GM18511 (cell line): ENCODE results near the gene MROH8.
"Not testable (repeated sequence)": the region's sequence is repeated elsewhere in the genome, so short reads cannot be mapped to it uniquely, and the experiment has no call there.

Source experiments
- ATAC-seq: cut with Tn5 transposase; IDR thresholded peaks from one replicate; pipeline ENCODE4 v1.9.1; 2021; ENCODE audit warnings: mild to moderate bottlenecking, moderate library complexity; ENCODE audit not compliant: unreplicated experiment

Gene MROH8

DNA sequence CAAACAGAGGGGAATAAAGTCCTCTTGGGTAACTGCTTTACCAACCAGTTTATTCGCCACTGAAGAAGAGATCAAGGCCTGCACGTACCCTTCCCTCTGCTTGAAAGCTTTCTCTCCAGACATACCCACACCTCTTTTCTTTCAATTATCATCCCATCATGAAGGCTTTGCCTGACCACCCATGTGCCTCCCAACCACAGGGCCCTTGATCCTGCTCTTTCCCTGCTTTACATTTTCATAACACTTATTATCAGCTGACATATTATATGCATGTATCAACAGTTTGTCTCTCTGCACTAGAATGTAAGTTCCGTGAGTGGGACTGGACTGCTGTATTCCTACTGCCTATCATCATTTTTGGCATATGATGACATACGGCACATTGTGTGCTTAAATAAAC, 21.1 kb downstream of the MROH8 start:
- ATAC-seq: no peak

DNA sequence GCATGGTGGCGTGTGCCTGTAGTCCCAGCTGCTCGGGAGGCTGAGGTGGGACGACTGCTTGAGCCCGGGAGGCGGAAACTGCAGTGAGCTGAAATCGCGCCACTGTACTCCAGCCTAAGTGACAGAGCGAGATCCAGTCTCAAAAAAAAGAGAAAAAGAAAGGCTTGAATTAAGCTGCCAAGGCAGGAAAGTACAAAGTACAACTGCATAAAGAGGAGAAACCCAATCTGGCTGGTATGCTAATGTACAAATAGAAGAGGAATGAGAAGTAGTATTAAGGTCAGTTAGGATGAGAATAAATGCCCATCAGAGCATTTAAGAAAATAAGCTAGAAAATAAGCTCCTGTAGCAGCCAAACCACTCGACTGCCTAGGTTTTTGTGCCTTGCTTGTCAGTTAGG, 23.4 kb downstream of the MROH8 start:
- no peak for ATAC-seq

DNA sequence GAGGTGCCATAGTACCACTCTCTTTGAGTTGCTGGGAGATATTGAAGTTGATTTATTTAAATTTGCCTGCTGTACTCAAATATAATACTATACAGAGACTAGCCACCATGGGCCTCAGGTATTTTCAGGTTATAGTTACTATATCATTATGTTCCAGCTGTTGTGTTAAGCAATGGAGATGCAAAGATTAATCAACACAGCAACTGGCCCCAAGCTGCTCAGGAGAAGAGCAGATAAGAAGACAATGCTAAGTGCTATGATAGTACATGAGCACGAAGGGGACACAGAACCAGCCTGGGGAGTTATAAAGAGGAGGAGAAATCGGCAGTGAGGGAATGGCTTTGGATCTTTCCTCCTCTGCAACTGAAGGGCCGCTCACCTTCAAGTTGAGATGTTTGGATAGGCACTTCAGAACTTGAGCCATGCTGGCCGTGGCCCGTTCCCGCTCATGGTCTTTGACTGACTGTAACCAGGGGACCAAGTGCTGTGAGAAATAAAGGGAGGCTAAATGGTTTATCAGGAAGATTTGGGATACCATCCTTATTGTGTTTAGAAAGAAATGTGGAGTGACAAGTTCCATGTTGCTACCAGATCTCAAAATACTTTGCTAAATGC, 24.6 kb downstream of the MROH8 start:
- ATAC-seq: no peak

DNA sequence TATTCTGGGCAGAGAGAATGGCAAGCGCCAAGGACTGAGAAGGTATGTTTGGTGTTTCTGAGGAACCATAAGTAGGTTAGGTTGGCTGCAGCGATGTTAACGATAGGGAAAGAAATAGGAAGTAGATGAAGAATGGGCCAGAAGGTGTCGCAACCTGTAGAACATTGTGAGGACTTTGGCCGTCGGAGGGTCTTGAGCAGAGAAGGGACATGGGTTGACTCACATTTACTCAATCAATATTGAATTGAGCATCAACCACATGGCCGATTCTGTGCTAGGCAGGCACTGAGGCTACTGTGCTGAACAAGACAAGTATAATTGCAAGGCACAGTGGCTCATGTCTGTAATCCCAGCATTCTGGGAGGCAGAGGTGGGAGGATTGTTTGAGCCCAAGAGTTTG, 27.1 kb downstream of the MROH8 start:
- ATAC-seq: no peak

- ATAC-seq: no peak
Observed at GRCh38 chr20:37151529-37151928, 27.8 kb downstream of the MROH8 start.

DNA sequence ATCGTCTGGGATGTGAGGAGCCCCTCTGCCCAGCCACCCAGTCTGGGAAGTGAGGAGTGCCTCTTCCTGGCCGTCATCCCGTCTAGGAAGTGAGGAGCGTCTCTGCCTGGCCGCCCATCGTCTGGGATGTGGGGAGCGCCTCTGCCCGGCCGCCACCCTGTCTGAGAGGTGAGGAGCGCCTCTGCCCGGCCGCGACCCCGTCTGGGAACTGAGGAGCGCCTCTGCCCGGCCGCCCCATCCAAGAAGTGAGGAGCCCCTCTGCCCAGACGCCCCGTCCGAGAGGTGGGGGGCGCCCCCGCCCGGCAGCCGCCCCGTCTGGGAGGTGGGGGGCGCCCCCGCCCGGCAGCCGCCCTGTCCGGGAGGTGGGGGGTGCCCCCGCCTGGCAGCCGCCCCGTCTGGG, 28.5 kb downstream of the MROH8 start:
- ATAC-seq: not testable (repeated sequence)

- ATAC-seq: no peak
Observed at GRCh38 chr20:37147250-37147649, 32.1 kb downstream of the MROH8 start.

DNA sequence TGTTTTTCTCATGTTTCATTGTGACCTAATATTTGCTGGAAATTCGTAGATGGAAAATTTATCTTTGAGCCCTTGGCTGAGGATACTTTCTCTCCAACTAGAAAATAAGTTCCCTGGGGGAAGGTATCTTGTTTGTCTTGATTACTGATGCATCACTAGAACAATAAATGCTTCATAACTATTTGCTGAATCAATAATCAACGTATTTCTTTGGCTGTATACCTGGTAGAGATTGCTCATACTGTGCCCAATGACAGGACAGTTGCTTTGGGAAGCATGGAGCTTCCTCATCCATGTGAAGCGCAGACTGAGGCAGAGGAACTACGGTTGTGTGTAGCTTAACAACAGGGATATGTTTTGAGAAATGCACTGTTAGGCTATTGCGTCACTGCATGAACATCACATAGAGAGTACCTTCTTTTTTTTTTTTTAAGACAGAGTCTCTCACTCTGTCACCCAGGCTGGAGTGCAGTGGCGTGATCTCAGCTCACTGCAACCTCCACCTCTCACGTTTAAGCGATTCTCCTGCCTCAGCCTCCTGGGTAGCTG, 34.4 kb downstream of the MROH8 start:
- ATAC-seq: no peak

DNA sequence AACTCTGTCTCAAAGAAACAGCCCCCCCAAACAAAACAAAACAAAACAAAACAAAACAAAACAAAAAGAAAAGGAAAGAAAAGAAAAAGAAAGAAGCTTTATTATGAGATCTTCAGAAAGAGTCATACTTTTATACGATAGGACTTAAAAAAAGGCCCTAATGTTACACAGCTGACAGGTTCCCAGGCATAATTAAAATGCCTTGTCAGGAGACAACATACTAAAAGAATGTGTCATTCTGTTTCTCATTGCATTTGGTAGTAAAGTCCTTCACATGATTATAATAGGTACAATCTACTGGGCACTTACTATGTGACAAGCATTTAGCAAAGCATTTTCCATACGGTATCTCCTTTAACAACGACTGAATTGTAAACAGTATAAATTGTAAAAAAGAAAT, 36.6 kb downstream of the MROH8 start:
- ATAC-seq: no peak

DNA sequence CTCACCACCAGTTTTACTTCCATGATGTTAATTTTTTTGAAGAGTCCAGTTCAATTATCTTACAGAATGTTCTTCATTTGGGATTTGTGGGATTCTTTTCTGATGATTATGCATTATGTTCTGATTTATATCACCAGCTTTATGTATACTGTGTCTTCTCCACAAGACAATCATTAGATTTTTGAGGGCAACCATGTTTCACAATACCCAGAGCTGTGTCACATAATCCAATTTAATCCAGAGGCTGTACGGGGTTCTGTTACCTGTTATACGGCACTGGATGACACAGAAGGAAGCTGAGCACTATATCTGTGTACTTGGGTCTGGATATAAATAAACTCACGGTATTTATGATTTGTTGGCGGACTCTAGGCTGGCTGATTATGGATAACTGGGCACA, 41.8 kb downstream of the MROH8 start:
- ATAC-seq: no peak

DNA sequence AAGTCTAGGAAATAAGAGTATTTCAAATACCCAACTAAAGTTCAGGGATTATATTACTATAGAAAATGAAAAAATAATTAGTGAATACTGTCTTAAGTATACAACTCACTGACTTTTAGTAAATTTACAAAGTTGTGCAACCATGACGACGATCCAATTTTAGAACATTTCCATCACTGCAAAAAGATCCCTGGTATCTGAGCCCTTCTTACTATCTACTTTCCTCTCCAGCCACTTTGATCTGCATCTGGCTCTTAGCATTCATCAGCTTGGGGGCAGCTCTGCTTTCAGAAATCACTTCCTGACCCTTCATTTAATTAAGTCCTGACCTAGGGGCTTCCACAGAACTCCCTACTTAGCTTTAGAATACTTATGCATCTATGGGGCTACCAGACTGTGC, 45.4 kb downstream of the MROH8 start:
- ATAC-seq: no peak

- no peak for ATAC-seq
Observed at GRCh38 chr20:37131486-37131885, 47.9 kb downstream of the MROH8 start.

DNA sequence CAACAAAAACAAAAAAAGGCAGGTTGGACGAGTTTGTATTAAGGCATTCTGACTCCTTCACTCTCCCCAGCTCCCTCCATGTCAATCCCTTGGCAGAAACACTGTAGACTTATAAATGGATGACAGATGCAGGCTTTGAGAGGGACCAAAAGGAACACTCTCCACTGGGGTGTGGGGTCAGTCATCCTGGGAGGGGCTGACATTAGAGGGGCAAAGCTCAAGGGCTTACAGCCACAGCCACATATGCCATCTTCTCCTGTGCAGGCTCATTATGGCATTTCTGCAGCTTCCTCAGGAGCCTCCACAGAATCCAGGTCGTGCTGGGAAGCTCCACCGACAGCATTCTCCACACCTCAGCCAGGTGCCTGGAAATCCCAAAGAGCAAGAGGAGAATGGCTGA, 50.5 kb downstream of the MROH8 start:
- ATAC-seq: no peak

GRCh38 chr20:37126290-37126689, 53.1 kb downstream of the MROH8 start:
- not testable (repeated sequence) for ATAC-seq

GRCh38 chr20:37123441-37123840, 55.9 kb downstream of the MROH8 start:
- no peak for ATAC-seq

GRCh38 chr20:37120497-37120896, 58.9 kb downstream of the MROH8 start:
- no peak for ATAC-seq

DNA sequence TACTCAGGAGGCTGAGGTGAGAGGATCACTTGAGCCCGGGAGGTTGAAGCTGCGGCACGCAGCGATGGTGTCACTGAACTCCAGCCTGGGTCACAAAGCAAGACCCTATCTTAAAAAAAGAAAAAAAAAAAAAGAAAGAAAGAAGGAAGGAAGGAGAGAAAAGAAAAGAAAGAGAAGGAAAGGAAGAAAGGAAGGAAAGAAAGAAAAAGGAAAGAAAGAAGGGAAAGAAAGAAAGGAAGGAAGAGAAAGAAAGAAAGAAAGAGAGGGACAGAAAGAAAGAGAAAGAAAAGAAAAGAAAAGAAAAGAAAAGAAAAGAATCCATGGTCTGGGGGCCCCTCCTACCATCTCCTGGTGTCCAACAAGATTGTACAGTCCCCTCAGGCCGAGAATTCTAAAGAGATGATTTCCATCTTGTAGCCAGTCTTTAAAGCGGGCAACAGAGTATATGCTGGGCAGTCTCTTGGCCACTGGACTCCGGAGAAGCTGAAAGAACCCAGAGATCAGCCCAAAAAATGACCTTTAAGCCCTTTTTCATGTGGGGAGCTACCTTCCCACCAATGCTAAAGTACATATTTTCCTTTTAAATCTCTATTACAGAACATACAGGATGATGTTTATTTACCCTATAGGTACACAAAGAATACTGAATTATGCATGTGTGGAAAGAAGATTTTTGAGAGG, 59.9 kb downstream of the MROH8 start:
- no peak for ATAC-seq

DNA sequence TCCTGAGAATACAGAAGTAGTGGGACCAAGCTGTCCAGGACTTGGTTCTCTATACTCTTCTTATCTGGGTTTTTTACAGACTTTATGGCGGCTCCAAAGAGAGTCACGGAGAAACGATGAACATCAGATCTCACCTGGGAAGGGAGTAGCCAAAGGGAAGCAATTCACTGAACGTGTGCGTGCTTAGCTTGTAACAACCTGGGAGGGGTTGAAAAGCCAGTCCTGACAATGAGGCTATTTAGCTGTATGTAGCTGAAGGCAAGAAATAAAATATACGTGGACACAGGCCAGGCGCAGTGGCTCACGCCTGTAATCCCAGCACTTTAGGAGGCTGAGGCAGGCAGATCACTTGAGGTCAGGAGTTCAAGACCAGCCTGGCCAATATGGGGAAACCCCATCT, 65.3 kb downstream of the MROH8 start:
- no peak for ATAC-seq

DNA sequence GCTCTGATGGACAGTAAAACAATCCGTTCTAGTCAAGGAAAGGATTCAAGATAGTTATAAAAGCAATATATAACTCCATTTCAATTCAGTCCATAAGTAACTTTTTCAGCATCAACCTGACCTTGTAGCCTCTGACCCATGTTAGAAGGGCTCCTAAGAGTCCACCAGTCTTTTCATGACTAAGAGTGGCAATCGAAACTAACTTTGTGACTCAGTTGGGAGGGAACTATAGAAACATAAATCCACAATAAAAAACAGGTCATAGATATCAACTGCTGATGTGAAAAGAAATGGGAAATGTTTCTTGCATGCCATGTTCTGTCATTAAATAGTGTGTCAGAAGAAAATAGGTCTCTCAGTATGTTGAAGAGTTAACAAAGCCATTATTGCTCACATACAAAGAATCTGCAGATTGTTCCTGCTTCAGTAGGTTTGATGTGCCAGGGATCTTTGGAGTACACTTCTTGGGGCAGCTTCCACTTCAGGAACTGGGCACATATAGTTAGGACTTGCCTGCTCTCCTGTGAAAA, 67.4 kb downstream of the MROH8 start:
- no peak for ATAC-seq

DNA sequence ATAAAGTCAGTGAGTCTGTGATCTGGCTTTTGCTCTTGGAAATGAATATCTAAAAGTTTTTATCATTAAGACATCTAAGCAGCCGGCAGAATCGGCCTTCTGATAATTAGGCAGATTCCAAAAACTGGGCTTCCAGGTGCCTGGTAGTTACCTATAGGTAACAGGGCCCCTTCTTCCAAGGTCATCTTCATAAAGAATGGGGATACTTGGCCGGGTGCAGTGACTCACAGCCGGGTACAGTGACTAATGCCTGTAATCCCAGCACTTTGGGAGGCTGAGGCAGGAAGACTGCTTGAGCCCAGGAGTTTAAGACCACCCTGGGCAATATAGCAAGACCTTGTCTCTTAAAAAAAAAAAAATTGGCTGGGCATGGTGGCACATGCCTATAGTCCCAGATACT, 70.7 kb downstream of the MROH8 start:
- no peak for ATAC-seq

- no peak for ATAC-seq
Observed at GRCh38 chr20:37102571-37102970, 76.8 kb downstream of the MROH8 start.

GRCh38 chr20:37096415-37097041, 82.8 kb downstream of the MROH8 start:
- ATAC-seq: no peak
